Gastrocnemius medialis (tissue), 4 donors: ENCODE measurements around the gene ZNF296.

Source experiments
- CTCF ChIP-seq, 5 experiments: fragments of 450-650 bp in 3 of 5; fragments of 200-600 bp in 2 of 5; sonication (generic) in 2 of 5; IDR thresholded peaks in 4 of 5; conservative IDR thresholded peaks in 1 of 5; 1 replicate in 4 of 5; 2 replicates in 1 of 5; pipeline ENCODE4 v1.5.1; 2016 to 2019; ENCODE audit warnings: antibody characterized with exemption in 5 of 5, mild to moderate bottlenecking in 3 of 5, moderate library complexity in 3 of 5
- POLR2A ChIP-seq, 2 donors: fragments of 450-650 bp; IDR thresholded peaks; one replicate each; pipeline ENCODE4 v1.6.1; 2017; ENCODE audit warnings: antibody characterized with exemption in 2 of 2, mild to moderate bottlenecking in 2 of 2, moderate library complexity in 2 of 2

DNA sequence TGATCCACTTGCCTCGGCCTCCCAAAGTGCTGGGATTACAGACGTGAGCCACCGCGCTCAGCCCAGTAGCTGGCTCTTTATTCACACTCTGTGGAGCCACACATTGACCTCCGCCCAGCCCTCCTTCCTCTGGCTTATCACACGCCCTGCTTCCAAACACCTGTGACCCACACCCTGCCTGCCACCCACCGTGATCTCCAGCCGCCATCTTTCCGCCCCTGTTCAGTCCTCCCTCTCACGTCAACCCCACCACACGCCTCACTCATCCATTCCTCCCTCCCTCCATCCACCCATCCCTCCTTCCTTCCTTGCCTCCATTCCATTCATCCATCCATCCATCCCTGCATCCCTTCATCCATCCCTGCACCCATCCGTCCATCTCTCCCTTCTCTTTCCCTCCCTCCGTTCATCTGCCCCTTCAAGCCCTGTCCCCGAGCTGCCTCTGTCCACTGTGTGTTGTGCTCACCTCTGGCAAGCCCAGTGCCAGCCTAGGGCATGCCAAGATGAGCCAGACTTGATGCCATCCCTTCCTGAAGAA lies 17.6 kb downstream of the ZNF296 start:
- TF ChIP-seq CTCF (IDR thresholded peaks at IDR 0.05 in 4 of 5, conservative IDR thresholded peaks at IDR 0.05 in 1 of 5) = no peak
- no peak for TF ChIP-seq POLR2A (IDR thresholded peaks at IDR 0.05)
